Stimulated activated CD8-positive, alpha-beta memory T cell treated with anti-CD3 and anti-CD28 coated beads, Interleukin-7, amount 100 ng/mL, for 24 hours (primary cell): ENCODE data around the gene LKAAEAR1.

Source experiments
- DNase-seq: peaks from one replicate; pipeline ENCODE4 v3.0.0-alpha.2; 2020; ENCODE audit warnings: low read depth

LKAAEAR1 gene

DNA sequence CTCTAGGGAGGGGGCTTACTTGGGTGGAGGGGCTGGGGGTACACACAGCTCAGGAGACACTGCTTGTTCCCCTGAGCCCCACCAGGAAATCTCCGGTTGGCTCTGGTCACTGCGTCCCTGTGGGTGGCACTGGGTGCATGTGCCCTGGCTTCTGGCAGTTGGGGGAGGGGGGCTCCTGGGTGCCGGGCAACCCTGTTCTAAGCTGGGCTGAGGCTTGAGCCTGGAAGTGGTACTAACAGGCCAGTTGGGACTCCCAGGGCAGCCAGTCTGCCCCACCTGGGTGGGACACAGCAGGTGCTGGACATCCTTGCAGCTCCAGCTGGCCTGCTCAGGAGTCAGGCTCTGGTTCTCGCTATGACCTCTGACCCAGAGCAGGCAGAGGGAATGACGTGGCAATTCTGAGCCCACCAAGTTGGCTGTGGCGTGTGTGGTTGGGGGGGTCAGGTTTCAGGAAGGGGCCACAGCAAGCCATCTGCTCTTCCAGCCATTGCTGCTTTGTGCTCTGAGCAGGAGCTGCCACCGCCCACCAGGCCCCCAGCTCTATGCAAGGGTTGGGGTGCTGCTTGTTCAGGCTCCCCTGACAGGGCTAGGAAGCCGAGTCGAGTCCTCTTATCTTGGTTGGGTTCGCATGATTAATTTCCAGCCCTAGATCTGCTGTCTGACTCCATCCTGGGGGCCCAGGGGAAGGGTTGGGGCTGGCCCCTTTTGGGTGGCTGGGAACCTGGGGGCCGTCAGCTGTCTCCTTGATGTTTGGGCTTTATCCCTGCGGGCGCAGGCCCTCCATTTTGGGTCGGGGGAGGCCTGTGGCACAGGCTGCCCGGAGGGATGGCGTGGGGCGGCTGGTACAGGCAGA, 47.6 kb downstream of the LKAAEAR1 start:
- DNase-seq, result no peak

DNA sequence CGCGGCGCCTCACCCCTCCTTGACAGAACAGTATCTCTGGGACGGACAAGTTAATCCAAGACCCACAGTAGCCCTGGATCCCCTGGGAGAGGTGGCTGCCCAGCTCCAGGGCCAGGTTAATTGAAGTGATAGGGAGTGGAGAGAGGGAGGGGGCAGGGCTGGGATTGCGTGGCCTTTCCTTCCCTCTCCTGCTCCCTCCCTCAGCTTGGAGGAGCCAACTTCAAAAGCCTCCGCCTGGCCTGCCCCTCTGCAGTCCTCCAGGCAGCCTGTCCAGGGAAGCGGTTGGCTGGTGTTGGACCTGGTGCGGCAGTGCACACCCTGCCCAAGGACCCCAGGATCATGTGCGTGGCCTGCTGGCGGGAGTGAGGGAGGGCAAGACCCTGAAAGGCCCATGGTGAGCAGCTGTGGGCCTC, 48.3 kb downstream of the LKAAEAR1 start, which contains the start of gene C20orf204:
Gene C20orf204, plus strand, starts transcription at position 250 of the 413 bp plus-strand sequence. Its CDS starts 142 bp downstream, at position 392.
- DNase-seq, result no peak

DNA sequence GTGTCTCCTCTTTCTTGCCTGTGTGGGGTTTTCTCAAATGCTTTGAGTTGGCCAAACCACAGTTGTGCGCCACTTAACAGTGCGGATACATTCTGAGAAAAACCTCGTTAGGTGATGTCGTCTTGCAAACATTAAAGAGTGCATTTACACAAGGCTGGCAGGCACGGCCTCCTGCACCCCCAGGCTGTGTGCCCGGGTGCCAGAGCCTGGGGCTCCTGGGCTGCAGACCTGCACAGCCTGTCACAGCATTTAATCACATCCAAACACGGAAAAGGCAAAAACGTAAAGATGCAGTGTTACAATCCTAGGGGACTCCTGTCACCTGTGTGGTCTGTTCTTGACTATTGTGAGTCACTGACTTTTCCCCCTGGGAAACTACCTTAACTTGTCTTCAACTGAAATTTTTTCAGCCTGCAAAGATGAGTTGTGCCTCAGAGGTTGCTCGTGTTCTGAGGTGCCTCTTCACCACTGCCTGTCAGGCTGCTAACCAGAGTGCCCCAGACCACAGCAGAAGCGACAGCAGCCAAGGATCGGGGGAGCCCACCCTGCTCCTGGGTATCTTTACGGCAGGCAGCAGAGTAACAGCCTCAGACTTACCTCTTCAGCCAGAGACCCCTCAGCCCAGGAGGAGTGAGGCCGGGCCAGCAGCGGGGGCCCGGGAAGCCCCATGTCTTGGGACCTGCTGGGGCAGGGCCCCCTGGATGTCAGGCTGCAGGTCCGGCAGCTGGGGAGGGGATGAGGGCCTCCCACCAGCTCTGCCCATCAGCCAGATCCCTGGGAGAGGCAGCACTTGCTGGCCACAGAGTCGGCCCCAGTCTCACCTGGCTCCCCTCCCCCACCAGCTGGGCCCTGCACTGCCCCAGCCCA, 48.9 kb downstream of the LKAAEAR1 start:
- DNase-seq, result no peak

DNA sequence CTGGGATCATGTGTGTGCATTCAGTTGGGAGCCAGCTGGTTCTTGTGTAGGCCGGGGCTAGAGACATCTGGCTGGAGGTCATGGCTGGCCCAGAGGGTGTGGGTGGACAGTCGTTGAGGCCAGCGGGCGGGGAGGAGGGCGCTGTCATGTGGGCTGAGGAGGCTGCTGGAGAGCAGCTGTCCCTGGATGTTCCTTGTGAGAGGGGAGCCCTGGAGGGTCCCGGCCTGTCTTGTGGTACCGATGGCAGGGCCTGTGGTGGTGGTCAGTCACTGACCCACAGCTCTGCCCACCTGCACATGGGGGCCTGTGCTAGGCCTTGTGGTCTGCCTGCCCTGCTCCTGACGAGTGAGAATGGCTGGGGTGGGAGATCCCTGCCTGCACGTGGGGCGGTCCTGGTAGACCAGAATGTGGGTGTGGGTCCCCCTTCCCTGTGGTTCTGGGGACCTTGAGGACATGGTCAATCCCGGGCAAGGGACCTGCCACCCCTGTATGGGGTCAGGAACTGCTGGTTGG, 50.2 kb downstream of the LKAAEAR1 start:
- DNase-seq, result no peak
